Pancreas (tissue), 10 donors: ENCODE data around the gene TRIOBP. TPM values are rescaled to one million over a fixed set of nuclear protein-coding genes. Genes with fewer than 3 reads are reported as not detected.

Source experiments
- ATAC-seq, 4 donors: fragments of 200-7000 bp; cut with Tn5 transposase; one replicate each; pipeline versions ENCODE4 v1.8.0 to v1.9.1; 2020; ENCODE audit warnings: mild to moderate bottlenecking in 4 of 4, moderate library complexity in 4 of 4
- DNase-seq, 6 donors: peaks; one replicate each; pipeline ENCODE4 v3.0.0-alpha.2; 2020
- FAIRE-seq: peaks from 2 replicates; lab custom pipeline; 2012; peaks lifted over from hg19 to GRCh38; lab: Jason Lieb, UNC
- H3K27ac ChIP-seq, 4 donors: fragments of 200-600 bp; sonication (generic); 1 replicate in 3 of 4; 2 replicates in 1 of 4; pipeline versions ENCODE4 v1.5.0 to v1.8.0; 2020
- H3K27me3 ChIP-seq, 4 donors: fragments of 200-600 bp; one replicate each; pipeline ENCODE4 v1.8.0; 2021
- H3K36me3 ChIP-seq, 3 donors: fragments of 200-600 bp; sonication (generic) in 1 of 3; one replicate each; pipeline versions ENCODE4 v1.5.0 to v1.8.0; 2020 to 2021
- H3K4me1 ChIP-seq, 3 donors: fragments of 200-600 bp; one replicate each; pipeline ENCODE4 v1.8.0; 2021
- H3K4me3 ChIP-seq, 4 donors: fragments of 200-600 bp; sonication (generic) in 2 of 4; one replicate each; pipeline versions ENCODE4 v1.5.0 to v1.8.0; 2020 to 2021
- H3K9me3 ChIP-seq, 4 donors: fragments of 200-600 bp; one replicate each; pipeline ENCODE4 v1.8.0; 2021
- WGBS, 2 donors: extraction: QIAGEN DNeasy Blood & Tissue Kit; methylation state at CpG; one replicate each; pipeline ENCODE4 v1.1.7; 2013; 5-methylcytosine and 5-hydroxymethylcytosine counted together
- intact Hi-C, 3 donors: fragments of 100-400 bp; cut with DNase I; formaldehyde crosslinking; loops; one replicate each; pipeline versions ENCODE4 v1.11.1 to v1.14.2; 2022
- polyA plus RNA-seq, 2 donors: library from polyadenylated mRNA; stranded (reverse); fragments of 200-250 nt; gene quantifications; one replicate each; pipeline ENCODE4 v1.2.3, GENCODE V29; 2013
- total RNA-seq, 6 donors: library from RNA; stranded (reverse); fragmentation: NEBNext Ultra II Directional in 4 of 6; extraction: Animal tissue kit (Norgen Biotek cat#: 25700) in 4 of 6; gene quantifications; one replicate each; pipeline versions ENCODE4 v1.2.1 to v1.2.4, GENCODE V29; 2021 to 2023
- TF ChIP-seq, protein P1 (sequence below), 4 donors: fragments of 200-600 bp; sonication (generic) in 3 of 4; IDR thresholded peaks; one replicate each; pipeline versions ENCODE4 v1.5.0 to v1.8.0; 2021; ENCODE audit warnings: antibody characterized with exemption in 4 of 4
- donor health status: healthy with polysubstance abuse.
- donor health status: DM: no; HTN: no; CAD: no; lungs with moderate emphysema.
- donor health status: DM: no; HTN: no; CAD: no.
- donor health status: control.
- donor health status: control.
- donor health status: Bipolar disorder and iron deficiency.
- donor health status: DM: yes; HTN: yes; CAD: no.
- donor health status: DM: no; HTN: no; CAD: no.
- donor health status: DM: no; HTN: no; CAD: no.
- donor health status: DM: yes; HTN: yes; CAD: no.

TRIOBP gene, protein sequence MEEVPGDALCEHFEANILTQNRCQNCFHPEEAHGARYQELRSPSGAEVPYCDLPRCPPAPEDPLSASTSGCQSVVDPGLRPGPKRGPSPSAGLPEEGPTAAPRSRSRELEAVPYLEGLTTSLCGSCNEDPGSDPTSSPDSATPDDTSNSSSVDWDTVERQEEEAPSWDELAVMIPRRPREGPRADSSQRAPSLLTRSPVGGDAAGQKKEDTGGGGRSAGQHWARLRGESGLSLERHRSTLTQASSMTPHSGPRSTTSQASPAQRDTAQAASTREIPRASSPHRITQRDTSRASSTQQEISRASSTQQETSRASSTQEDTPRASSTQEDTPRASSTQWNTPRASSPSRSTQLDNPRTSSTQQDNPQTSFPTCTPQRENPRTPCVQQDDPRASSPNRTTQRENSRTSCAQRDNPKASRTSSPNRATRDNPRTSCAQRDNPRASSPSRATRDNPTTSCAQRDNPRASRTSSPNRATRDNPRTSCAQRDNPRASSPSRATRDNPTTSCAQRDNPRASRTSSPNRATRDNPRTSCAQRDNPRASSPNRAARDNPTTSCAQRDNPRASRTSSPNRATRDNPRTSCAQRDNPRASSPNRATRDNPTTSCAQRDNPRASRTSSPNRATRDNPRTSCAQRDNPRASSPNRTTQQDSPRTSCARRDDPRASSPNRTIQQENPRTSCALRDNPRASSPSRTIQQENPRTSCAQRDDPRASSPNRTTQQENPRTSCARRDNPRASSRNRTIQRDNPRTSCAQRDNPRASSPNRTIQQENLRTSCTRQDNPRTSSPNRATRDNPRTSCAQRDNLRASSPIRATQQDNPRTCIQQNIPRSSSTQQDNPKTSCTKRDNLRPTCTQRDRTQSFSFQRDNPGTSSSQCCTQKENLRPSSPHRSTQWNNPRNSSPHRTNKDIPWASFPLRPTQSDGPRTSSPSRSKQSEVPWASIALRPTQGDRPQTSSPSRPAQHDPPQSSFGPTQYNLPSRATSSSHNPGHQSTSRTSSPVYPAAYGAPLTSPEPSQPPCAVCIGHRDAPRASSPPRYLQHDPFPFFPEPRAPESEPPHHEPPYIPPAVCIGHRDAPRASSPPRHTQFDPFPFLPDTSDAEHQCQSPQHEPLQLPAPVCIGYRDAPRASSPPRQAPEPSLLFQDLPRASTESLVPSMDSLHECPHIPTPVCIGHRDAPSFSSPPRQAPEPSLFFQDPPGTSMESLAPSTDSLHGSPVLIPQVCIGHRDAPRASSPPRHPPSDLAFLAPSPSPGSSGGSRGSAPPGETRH (N-terminal part only)
- total RNA-seq = 10 to 100 TPM; 17.4 to 36.6 (median 26.0) TPM
- 10 to 100 TPM; 23.4 to 24.2 TPM for polyA plus RNA-seq

DNA sequence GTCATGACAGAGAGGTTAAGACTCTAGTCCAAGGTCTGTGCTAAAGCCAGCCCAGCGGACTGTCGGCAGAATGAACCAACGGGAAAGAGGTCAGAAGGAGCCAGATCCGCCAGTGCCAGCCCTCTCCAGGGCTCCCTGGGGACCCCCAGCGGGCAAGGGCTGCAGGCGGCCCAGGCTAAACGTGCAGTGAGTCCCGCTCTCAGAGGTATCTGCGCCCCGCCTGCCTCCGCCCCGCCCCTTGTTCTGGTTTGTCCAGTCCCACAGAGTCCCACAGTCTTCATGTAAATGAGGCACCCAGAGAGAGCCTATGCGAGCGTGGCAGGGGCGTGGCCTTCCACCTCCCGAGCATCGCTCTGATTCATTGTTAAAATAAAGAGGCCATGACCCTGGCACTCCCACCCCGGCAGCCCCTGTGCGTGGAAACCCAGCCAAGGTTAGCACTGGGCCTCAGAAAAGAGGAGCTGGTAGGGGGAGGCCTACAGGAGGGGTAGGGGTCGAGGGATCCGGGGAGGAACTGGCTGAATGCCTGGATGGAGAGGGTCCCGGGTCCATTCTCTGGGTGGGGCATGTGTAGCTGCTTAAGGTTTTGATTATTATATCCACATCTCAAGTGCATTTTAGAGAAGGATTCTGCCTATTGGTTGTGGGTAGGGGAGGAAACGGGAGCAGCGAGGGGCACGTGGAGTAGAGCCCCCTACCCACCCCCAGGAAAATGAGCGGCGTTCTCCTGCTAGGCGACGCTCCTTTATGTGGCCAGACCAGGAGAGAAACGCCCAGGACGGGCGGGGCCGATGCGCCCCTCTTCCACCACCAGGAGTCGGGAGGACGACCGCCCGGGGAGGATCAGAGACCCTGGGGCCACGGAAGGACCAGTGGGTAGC is at the start of gene TRIOBP:
TRIOBP (plus strand) TSS at position 392 of the 881 bp plus-strand sequence. CDS start 4,318 bp downstream, outside the sequence.
- FAIRE-seq = peak; percentile 82
- intact Hi-C loops = no loop called here

DNA sequence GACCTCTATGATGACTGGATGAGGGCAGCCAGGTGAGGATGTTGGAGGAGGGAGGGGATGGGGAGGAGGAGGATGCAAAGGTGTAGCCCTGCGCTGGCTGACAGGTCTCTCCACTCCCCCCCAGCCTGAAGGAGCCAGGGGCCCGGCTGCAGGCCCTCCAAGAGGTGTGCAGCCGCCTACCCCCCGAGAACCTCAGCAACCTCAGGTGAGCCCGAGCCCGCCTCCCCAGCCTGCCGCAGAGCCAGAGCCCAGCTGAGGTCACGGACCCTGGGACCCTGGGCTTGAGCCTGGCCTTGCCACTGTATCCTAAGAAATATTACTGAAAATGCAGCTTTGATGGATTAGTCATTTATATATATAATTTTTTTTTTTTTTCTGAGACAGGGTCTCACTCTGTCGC is 49.5 kb upstream of the TRIOBP start:
- FAIRE-seq = no peak
- intact Hi-C loops = loop anchor here in 1 of 3 donors (10.0 kb wide), 1 partner anchor 147 kb away; no protein-coding TSS in a partner anchor
- TF ChIP-seq, protein P1, sequence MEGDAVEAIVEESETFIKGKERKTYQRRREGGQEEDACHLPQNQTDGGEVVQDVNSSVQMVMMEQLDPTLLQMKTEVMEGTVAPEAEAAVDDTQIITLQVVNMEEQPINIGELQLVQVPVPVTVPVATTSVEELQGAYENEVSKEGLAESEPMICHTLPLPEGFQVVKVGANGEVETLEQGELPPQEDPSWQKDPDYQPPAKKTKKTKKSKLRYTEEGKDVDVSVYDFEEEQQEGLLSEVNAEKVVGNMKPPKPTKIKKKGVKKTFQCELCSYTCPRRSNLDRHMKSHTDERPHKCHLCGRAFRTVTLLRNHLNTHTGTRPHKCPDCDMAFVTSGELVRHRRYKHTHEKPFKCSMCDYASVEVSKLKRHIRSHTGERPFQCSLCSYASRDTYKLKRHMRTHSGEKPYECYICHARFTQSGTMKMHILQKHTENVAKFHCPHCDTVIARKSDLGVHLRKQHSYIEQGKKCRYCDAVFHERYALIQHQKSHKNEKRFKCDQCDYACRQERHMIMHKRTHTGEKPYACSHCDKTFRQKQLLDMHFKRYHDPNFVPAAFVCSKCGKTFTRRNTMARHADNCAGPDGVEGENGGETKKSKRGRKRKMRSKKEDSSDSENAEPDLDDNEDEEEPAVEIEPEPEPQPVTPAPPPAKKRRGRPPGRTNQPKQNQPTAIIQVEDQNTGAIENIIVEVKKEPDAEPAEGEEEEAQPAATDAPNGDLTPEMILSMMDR (IDR thresholded peaks at IDR 0.05) = no peak
- H3K4me3 ChIP-seq = no peak overlapping the region
- no peaks in the 10 kb centered on the region for H3K36me3 ChIP-seq
- H3K4me1 ChIP-seq = no peaks in the 10 kb centered on the region
- WGBS, 2 donors = 94 to 95% methylated on average over 9 of the region's 9 CpGs
- H3K9me3 ChIP-seq = no peaks in the 10 kb centered on the region
- H3K27ac ChIP-seq = peak overlapping the region in 3 of 4 donors; percentile 22 to 50 (median 34)
- peak in 1 of 6 donors; percentile 26 for DNase-seq
- no peaks in the 10 kb centered on the region for H3K27me3 ChIP-seq
- no peak for ATAC-seq

More for the DNA sequence above, at the start of gene TRIOBP:
- 21 to 25% methylated on average over 37 to 39 of the region's 39 CpGs for WGBS, 2 donors
- Histone ChIP-seq H3K36me3 (peaks cover 0 to 10% (median 0%) of the 10 kb centered on the region in 3 donors), H3K27me3 (no peaks in the 10 kb centered on the region), H3K9me3 (no peaks in the 10 kb centered on the region), H3K4me1 (peaks cover 0 to 6% (median 0%) of the 10 kb centered on the region in 3 donors), H3K4me3 (no peak within 1 kb of the TSS), H3K27ac (no peak within 1 kb of the TSS)
- TF ChIP-seq, protein P1 (IDR thresholded peaks at IDR 0.05) = peak in 2 of 4 donors; percentile 14 to 26
- peak; percentile 98 to 99 (median 98) for ATAC-seq
- peak; percentile 89 to 97 (median 92) for DNase-seq

DNA sequence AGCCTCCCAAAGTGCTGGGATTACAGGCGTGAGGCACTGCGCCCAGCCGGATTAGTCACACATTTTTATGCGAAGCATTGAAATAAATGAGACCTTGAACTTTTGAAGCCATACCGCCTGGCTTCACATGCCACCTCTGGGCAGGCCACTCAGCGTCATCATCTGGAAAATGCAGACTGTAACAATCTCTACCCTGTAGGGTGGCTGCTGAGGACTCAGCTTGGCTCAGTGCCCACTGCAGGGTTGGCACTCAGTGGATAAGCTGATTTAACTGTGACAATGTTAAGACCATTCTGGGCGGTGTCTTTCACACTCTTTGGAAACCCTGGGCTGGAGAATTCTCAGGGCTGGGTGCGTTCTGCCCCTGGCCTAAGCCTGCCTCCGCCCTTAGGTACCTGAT is 48.9 kb upstream of the TRIOBP start:
- peak; percentile 62 to 83 (median 66) for ATAC-seq
- Histone ChIP-seq H3K4me1 (no peaks in the 10 kb centered on the region), H3K36me3 (no peaks in the 10 kb centered on the region), H3K27me3 (no peaks in the 10 kb centered on the region), H3K4me3 (no peak overlapping the region), H3K9me3 (no peaks in the 10 kb centered on the region), H3K27ac (peak overlapping the region; percentile 22 to 50 (median 32))
- FAIRE-seq = no peak
- TF ChIP-seq, protein P1 (IDR thresholded peaks at IDR 0.05) = no peak
- 56 to 64% methylated on average over 9 of the region's 9 CpGs for WGBS, 2 donors
- intact Hi-C loops = loop anchor here in 1 of 3 donors (10.0 kb wide), 1 partner anchor 147 kb away; no protein-coding TSS in a partner anchor
- DNase-seq = peak in 4 of 6 donors; percentile 69 to 79 (median 74)
